Measurements from ENCODE around the gene CAV1.
"Not testable (repeated sequence)": the region's sequence is repeated elsewhere in the genome, so short reads cannot be mapped to it uniquely, and the experiment has no call there.

Gene CAV1

GRCh38 chr7:116587200-116587599, 62.4 kb downstream of the CAV1 start:
- not testable (repeated sequence) for H3K9me3 ChIP-seq (ENCODE audit: control insufficient read depth, low read length); H3K4me3 ChIP-seq (ENCODE audit: insufficient read depth, low read depth, low read length, poor library complexity, severe bottlenecking); DNase-seq; H3K27ac ChIP-seq (ENCODE audit: insufficient read depth, low read length, poor library complexity, severe bottlenecking); H3K27me3 ChIP-seq (replicated peaks; ENCODE audit: control insufficient read depth, insufficient read depth, low read length, poor library complexity, severe bottlenecking); H3K4me1 ChIP-seq (ENCODE audit: control insufficient read depth, insufficient read depth, low read length, poor library complexity, severe bottlenecking); H3K36me3 ChIP-seq (ENCODE audit: control insufficient read depth, insufficient read depth, low read length)

- H3K27me3 ChIP-seq (replicated peaks; ENCODE audit: control insufficient read depth, insufficient read depth, low read length, poor library complexity, severe bottlenecking) = peaks cover 4% of the 10 kb centered on the region
- peaks cover 6% of the 10 kb centered on the region for H3K4me1 ChIP-seq (ENCODE audit: control insufficient read depth, insufficient read depth, low read length, poor library complexity, severe bottlenecking)
- H3K36me3 ChIP-seq (ENCODE audit: control insufficient read depth, insufficient read depth, low read length) = no peaks in the 10 kb centered on the region
- H3K9me3 ChIP-seq (ENCODE audit: control insufficient read depth, low read length) = no peaks in the 10 kb centered on the region
- DNase-seq = no peak
- H3K4me3 ChIP-seq (ENCODE audit: insufficient read depth, low read depth, low read length, poor library complexity, severe bottlenecking) = no peak overlapping the region
- no peak overlapping the region for H3K27ac ChIP-seq (ENCODE audit: insufficient read depth, low read length, poor library complexity, severe bottlenecking)
These were observed 63.4 kb downstream of the CAV1 start for GRCh38 chr7:116588225-116588624.

DNA sequence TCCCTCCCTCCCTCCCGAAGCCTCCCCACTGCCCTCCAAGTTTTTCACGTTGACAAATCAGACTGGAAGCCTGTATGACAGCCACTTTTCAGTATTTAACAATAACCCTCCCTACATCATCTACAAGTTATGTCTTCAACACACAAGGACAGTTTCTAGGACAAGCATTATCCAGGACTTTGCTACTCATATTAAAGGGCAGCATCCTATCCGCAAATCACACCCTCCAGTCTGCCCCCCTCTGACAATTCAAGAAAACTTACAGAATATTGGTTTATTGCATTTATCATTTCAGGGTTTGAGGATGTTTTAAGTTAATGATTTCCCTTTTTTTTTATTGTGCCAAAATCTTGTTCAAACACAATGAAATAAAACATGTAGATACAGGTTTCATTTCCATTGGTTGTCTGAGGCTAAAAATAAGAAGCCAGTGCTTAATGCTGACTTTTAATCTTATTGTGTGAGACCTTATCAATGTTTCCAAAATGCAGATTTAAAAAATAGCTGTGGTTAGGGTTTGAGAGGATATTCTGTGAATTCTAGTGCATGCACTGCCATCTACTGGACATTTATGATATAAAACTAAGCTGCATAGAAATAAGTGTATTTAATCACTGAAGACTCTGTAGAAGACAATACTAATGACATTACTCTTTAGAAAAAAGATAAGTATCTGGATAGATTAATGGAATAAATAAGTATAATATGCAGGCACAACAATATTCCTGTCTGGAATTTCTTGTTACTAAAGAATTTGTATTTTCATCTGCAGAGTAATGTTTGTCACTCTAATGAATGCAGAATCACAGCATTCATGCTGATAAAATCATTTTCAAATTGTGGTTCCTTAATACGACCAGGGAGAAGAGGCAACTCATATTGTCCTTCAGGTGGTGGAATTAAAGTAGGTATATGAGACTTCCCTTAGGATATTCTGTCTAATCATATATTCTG, 64.1 kb downstream of the CAV1 start:
- no peaks in the 10 kb centered on the region for H3K9me3 ChIP-seq (ENCODE audit: control insufficient read depth, low read length)
- H3K27ac ChIP-seq (ENCODE audit: insufficient read depth, low read length, poor library complexity, severe bottlenecking) = no peak overlapping the region
- H3K4me1 ChIP-seq (ENCODE audit: control insufficient read depth, insufficient read depth, low read length, poor library complexity, severe bottlenecking) = peaks cover 6% of the 10 kb centered on the region
- no peaks in the 10 kb centered on the region for H3K36me3 ChIP-seq (ENCODE audit: control insufficient read depth, insufficient read depth, low read length)
- H3K4me3 ChIP-seq (ENCODE audit: insufficient read depth, low read depth, low read length, poor library complexity, severe bottlenecking) = no peak overlapping the region
- DNase-seq = no peak
- peaks cover 8% of the 10 kb centered on the region for H3K27me3 ChIP-seq (replicated peaks; ENCODE audit: control insufficient read depth, insufficient read depth, low read length, poor library complexity, severe bottlenecking)

- no peaks in the 10 kb centered on the region for H3K9me3 ChIP-seq (ENCODE audit: control insufficient read depth, low read length)
- DNase-seq = no peak
- H3K27ac ChIP-seq (ENCODE audit: insufficient read depth, low read length, poor library complexity, severe bottlenecking) = no peak overlapping the region
- H3K36me3 ChIP-seq (ENCODE audit: control insufficient read depth, insufficient read depth, low read length) = no peaks in the 10 kb centered on the region
- no peak overlapping the region for H3K4me3 ChIP-seq (ENCODE audit: insufficient read depth, low read depth, low read length, poor library complexity, severe bottlenecking)
- peaks cover 8% of the 10 kb centered on the region for H3K27me3 ChIP-seq (replicated peaks; ENCODE audit: control insufficient read depth, insufficient read depth, low read length, poor library complexity, severe bottlenecking)
- peaks cover 6% of the 10 kb centered on the region for H3K4me1 ChIP-seq (ENCODE audit: control insufficient read depth, insufficient read depth, low read length, poor library complexity, severe bottlenecking)
These were observed 66.6 kb downstream of the CAV1 start for GRCh38 chr7:116591202-116592040.

- Histone ChIP-seq H3K27ac (ENCODE audit: insufficient read depth, low read length, poor library complexity, severe bottlenecking) (no peak overlapping the region), H3K4me3 (ENCODE audit: insufficient read depth, low read depth, low read length, poor library complexity, severe bottlenecking) (no peak overlapping the region)
These were observed 67.2 kb downstream of the CAV1 start for GRCh38 chr7:116592041-116592355.

DNA sequence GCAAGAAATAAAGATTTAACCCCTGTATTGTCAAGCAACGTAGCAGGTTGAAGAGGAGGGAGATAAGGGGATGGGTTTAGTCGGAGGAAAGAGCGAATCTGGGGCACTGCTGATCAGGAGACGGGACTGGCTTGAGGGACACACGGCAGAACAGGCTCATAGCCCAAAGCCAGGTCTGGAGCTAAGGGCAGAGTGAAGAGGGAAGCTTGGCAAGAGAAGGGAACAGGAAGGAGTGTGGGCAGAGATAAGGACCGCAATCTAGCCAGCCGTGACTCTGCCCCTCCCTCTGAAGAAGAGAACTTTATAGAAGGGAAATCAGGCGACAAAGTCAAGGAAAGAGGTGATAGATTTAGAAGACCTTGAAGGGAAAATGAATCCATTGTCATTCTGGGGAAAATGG, 67.6 kb downstream of the CAV1 start:
- Histone ChIP-seq H3K4me3 (ENCODE audit: insufficient read depth, low read depth, low read length, poor library complexity, severe bottlenecking) (no peak overlapping the region), H3K27me3 (replicated peaks; ENCODE audit: control insufficient read depth, insufficient read depth, low read length, poor library complexity, severe bottlenecking) (peaks cover 8% of the 10 kb centered on the region), H3K27ac (ENCODE audit: insufficient read depth, low read length, poor library complexity, severe bottlenecking) (no peak overlapping the region)

More at GRCh38 chr7:116592041-116592355, 67.2 kb downstream of the CAV1 start:
- H3K4me1 ChIP-seq (ENCODE audit: control insufficient read depth, insufficient read depth, low read length, poor library complexity, severe bottlenecking) = peaks cover 6% of the 10 kb centered on the region
- no peak for DNase-seq
- no peaks in the 10 kb centered on the region for H3K9me3 ChIP-seq (ENCODE audit: control insufficient read depth, low read length)
- peaks cover 8% of the 10 kb centered on the region for H3K27me3 ChIP-seq (replicated peaks; ENCODE audit: control insufficient read depth, insufficient read depth, low read length, poor library complexity, severe bottlenecking)
- no peaks in the 10 kb centered on the region for H3K36me3 ChIP-seq (ENCODE audit: control insufficient read depth, insufficient read depth, low read length)

GRCh38 chr7:116593359-116594075, 68.7 kb downstream of the CAV1 start:
- Histone ChIP-seq H3K27me3 (replicated peaks; ENCODE audit: control insufficient read depth, insufficient read depth, low read length, poor library complexity, severe bottlenecking) (peaks cover 8% of the 10 kb centered on the region), H3K9me3 (ENCODE audit: control insufficient read depth, low read length) (no peaks in the 10 kb centered on the region), H3K36me3 (ENCODE audit: control insufficient read depth, insufficient read depth, low read length) (no peaks in the 10 kb centered on the region), H3K4me3 (ENCODE audit: insufficient read depth, low read depth, low read length, poor library complexity, severe bottlenecking) (no peak overlapping the region), H3K4me1 (ENCODE audit: control insufficient read depth, insufficient read depth, low read length, poor library complexity, severe bottlenecking) (peaks cover 6% of the 10 kb centered on the region), H3K27ac (ENCODE audit: insufficient read depth, low read length, poor library complexity, severe bottlenecking) (no peak overlapping the region)
- DNase-seq = no peak

More for the DNA sequence above, 67.6 kb downstream of the CAV1 start:
- DNase-seq = no peak
- Histone ChIP-seq H3K9me3 (ENCODE audit: control insufficient read depth, low read length) (no peaks in the 10 kb centered on the region), H3K4me1 (ENCODE audit: control insufficient read depth, insufficient read depth, low read length, poor library complexity, severe bottlenecking) (peaks cover 6% of the 10 kb centered on the region), H3K36me3 (ENCODE audit: control insufficient read depth, insufficient read depth, low read length) (no peaks in the 10 kb centered on the region)

DNA sequence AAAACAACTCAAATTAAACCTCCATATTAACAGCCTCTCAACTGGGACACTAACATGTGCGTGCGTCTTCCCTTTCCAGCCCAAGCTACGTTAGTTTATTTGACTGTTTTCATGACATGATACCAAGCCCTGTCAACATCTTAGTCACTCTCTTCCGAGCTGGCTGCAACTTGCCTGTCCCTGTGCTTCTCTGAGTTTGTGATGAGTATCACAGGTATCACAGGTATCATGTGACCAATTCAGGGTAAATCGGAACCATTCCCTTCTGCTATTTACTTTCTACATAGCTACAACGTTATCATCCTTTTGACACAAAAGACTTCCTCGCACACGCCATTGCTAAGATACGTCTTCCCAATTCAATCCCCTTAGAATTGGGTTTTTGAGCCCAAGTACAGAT, 70.2 kb downstream of the CAV1 start:
- no peaks in the 10 kb centered on the region for H3K9me3 ChIP-seq (ENCODE audit: control insufficient read depth, low read length)
- H3K4me3 ChIP-seq (ENCODE audit: insufficient read depth, low read depth, low read length, poor library complexity, severe bottlenecking) = no peak overlapping the region
- H3K27ac ChIP-seq (ENCODE audit: insufficient read depth, low read length, poor library complexity, severe bottlenecking) = no peak overlapping the region
- no peaks in the 10 kb centered on the region for H3K36me3 ChIP-seq (ENCODE audit: control insufficient read depth, insufficient read depth, low read length)
- peaks cover 6% of the 10 kb centered on the region for H3K4me1 ChIP-seq (ENCODE audit: control insufficient read depth, insufficient read depth, low read length, poor library complexity, severe bottlenecking)
- H3K27me3 ChIP-seq (replicated peaks; ENCODE audit: control insufficient read depth, insufficient read depth, low read length, poor library complexity, severe bottlenecking) = peaks cover 8% of the 10 kb centered on the region
- no peak for DNase-seq

DNA sequence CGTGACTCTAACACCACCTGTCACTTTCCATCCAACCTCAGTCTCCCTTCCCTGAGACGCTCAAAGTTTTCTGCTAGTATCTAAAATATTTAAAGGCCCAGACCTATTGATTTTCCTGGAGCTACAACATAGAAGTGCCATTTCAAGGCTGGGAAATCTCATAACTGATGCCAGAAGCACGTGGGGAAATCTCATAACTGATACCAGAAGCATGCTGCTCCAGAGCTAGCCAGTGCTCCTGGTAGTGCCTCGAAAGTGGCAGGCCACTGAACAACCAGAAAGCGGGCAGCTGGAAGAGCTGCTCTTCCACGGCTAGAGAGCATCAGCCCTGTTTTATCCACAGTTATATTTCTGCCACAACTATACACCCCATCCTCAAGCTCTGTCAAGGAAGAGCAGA, 72.5 kb downstream of the CAV1 start:
- H3K36me3 ChIP-seq (ENCODE audit: control insufficient read depth, insufficient read depth, low read length) = no peaks in the 10 kb centered on the region
- no peak overlapping the region for H3K4me3 ChIP-seq (ENCODE audit: insufficient read depth, low read depth, low read length, poor library complexity, severe bottlenecking)
- H3K27me3 ChIP-seq (replicated peaks; ENCODE audit: control insufficient read depth, insufficient read depth, low read length, poor library complexity, severe bottlenecking) = peaks cover 4% of the 10 kb centered on the region
- H3K4me1 ChIP-seq (ENCODE audit: control insufficient read depth, insufficient read depth, low read length, poor library complexity, severe bottlenecking) = peaks cover 3% of the 10 kb centered on the region
- no peak overlapping the region for H3K27ac ChIP-seq (ENCODE audit: insufficient read depth, low read length, poor library complexity, severe bottlenecking)
- H3K9me3 ChIP-seq (ENCODE audit: control insufficient read depth, low read length) = no peaks in the 10 kb centered on the region
- no peak for DNase-seq

Data from effector memory CD4-positive, alpha-beta T cell (primary cell).